NCI-H1092 (cell line): ENCODE results near the gene BANP.
"Not testable (repeated sequence)": the region's sequence is repeated elsewhere in the genome, so short reads cannot be mapped to it uniquely, and the experiment has no call there.

Experiments used
- DNase-seq: peaks from one replicate; lab custom pipeline; 2025; lab: John Stamatoyannopoulos, UW

Gene BANP

DNA sequence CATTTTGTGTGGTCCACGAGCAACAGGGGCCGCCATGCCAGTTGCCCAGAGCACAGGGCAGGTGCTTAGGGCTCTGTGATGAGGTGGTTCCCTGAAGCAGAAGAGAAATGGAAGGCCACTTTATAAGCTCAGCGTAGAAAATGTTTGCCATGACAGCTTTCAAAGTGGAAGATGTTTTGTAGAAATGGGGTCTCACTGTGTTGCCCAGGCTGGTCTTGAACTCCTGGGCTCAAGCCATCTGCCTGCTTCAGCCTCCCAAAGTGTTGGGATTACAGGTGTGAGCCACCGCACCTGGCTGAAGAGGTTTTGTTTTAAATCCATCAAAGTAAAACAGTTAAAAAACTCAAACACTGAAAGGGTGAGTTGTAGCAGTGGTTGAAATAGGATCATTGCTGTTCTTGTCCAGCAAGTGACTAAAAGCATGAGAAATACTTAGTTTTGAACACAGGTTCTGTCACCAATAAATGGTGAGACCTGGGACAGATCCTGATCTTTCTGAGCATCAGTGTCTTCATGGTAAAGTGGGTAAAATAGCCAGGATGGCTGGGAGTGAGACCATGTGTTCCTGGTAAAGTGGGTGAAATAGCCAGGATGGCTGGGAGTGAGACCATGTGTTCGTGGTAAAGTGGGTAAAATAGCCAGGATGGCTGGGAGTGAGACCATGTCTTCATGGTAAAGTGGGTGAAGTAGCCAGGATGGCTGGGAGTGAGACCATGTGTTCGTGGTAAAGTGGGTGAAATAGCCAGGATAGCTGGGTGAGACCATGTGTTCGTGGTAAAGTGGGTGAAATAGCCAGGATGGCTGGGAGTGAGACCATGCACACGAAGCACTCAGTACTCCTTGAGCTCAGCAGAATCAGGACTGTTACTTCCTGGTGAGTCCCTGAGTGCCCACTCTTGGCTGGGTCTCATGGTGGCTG, 46.0 kb downstream of the BANP start:
- no peak for DNase-seq

- DNase-seq = not testable (repeated sequence)
Observed at GRCh38 chr16:87998184-87998793, 47.1 kb downstream of the BANP start.

- DNase-seq = not testable (repeated sequence)
Observed at GRCh38 chr16:87998992-87999391, 47.8 kb downstream of the BANP start.

DNA sequence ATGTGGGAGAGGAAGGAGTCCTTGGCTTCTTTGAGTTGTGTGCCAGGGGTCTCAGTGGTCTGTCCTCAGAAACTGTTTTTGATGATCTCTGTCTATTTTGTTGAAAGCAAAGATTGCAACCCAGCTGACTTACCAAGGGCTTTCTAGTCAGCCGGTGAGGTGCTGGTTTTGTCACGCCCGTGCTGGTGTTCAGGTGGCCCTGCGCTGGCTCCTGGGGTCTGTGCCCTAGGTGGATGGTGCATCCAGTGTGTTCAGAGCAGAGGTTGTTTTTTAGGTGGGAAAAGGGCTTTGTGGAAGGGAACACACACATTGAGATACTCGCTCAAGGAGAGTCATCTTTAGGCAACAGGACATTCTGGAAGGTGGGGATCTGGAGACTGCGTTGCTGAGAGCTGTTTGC, 51.0 kb downstream of the BANP start:
- DNase-seq = no peak

- DNase-seq = no peak
Observed at GRCh38 chr16:88002749-88003148, 51.5 kb downstream of the BANP start.

GRCh38 chr16:88003316-88003715, 52.1 kb downstream of the BANP start:
- DNase-seq = no peak

- no peak for DNase-seq
Observed at GRCh38 chr16:88003736-88004135, 52.5 kb downstream of the BANP start.

DNA sequence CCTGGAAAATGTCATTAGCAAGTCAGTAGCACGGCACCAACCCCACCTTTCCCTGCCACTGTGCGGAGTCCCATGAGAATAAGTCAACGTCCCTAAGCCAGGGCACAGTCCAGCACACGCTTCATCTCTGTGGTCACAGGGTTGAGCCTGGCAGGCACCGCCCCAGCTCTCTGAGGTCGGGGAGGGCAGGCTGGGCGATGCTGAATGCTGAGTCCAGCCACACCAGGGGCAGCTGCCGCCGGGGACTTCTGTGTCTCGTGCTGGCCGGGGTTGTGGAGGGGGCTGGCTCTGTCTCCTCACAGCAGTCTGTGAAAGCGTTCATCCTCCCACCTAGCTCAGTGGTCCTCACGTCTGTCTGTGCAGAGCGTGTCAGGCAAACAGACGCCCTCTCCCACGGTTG, 53.2 kb downstream of the BANP start:
- DNase-seq = no peak

- no peak for DNase-seq
Observed at GRCh38 chr16:88005181-88005581, 53.9 kb downstream of the BANP start.

GRCh38 chr16:88005968-88006367, 54.7 kb downstream of the BANP start:
- DNase-seq = no peak

DNA sequence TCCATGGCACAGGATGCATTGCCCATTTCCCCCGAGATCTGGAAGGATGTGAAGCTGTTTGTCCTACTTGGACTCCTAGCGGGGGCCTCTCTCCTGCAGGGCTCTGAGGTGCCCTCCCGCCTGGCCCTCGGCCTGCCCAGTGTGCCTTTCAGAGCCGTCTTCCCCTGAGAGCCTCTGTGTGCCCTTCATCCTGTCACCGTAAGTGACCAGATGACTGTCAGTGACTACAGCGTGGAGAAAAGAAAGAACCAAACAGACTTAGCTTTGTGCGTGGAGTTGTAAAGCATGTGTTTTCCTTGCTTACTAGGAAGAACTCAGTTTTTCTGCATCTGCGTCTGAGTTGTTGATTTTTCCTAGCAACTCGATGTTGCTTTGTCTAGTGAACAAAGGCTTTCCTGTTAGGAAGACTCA, 56.1 kb downstream of the BANP start:
- DNase-seq = no peak

DNA sequence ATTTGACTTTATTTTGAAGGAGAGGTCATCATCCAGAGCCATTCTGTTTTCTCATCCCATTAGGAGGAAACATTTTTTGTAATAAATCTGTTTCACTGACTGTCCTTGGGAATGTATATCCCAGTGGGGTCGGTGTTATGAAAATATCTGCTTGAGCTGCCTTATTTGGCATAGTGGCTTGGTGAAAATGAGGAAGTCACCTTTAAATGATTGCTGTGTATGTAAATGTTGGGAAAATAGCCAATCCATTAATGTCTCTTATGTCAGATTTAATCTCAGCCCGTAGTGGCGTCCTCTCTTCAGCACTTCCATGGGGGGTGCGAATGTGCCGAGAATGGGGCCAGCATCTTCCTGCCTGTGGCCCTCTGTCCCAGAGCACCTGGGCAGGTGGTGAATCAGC, 57.6 kb downstream of the BANP start:
- DNase-seq = no peak

DNA sequence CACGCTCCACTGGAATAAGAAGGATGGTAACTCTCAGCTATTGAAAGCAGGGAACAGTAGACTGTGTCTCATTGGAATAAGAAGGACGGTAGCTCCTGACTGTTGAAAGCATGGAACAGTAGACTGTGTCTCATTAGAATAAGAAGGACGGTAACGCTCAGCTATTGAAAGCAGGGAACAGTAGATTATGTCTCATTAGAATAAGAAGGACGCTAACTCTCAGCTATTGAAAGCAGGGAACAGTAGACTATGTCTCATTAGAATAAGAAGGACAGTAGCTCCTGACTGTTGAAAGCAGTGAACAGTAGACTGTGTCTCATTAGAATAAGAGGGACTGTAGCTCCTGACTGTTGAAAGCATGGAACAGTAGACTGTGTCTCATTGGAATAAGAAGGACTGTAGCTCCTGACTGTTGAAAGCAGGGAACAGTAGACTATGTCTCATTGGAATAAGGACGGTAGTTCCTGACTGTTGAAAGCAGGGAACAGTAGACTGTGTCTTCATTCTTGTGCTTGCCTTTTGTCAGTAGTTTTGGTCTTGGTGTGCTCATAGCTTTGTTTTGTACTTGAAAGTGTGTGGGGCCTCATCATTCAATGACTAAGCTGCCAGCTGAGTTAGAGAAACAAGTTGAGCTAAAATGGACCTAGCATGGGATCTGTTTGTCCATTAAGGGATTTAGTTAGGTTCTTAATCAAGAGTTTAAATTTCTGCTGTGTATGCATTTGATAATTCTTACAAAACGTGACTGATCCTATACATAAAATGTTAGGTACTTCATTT, 58.5 kb downstream of the BANP start:
- no peak for DNase-seq

DNA sequence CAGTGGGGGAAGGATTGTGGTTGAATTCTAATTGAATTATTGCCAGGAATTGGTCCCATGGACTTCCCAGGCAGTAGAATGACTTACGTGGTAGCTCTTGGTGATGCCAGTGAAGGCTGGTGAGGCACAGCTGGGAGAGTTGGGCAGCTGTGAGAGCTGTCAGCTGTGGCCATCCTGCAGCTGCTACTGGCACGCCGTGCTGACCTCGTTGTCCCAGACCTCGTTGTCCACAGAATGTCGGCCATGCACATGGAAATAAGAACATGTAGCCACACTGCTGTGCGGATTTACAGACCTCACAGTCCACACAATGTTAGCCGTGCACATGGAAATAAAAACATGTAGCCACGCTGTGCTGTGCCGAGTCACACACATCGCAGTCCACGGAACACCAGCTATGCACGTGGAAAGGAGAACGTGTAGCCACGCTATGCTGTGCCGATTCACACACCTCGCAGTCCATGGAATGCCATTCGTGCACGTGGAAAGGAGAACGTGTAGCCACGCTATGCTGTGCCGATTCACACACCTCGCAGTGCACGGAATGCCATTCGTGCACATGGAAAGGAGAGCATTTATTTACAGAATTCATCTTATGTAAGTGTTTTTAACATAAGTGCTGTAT, 59.2 kb downstream of the BANP start:
- no peak for DNase-seq

- DNase-seq = no peak
Observed at GRCh38 chr16:88010968-88011483, 59.8 kb downstream of the BANP start.

- no peak for DNase-seq
Observed at GRCh38 chr16:88012360-88012759, 61.1 kb downstream of the BANP start.

GRCh38 chr16:88013091-88013609, 61.9 kb downstream of the BANP start:
- DNase-seq = no peak

DNA sequence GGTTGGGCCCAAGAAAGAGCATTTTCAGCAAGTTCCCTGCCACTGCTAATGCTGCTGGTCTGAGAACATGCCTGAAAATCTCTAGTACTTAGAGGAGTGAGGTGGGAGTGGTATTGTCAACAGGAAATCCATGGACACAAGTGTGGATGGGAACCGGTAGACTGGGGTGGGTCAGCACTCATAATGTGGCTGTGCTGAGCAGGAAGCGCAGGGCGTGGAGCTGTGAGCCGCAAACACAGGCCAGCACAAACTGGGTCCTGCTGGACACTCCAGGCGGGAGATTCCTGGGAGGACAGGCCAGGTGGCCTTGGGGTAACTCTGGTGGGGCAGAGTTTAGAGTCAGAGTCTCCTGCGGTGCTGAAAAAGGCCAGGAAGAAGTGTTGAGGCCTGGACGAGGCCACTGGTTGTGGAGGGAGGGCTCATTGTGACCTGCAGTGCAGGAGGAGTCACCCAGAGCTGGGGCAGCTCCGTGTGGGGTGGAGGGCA, 62.6 kb downstream of the BANP start:
- no peak for DNase-seq

- no peak for DNase-seq
Observed at GRCh38 chr16:88014252-88014781, 63.1 kb downstream of the BANP start.

- no peak for DNase-seq
Observed at GRCh38 chr16:88014954-88015805, 63.9 kb downstream of the BANP start.

DNA sequence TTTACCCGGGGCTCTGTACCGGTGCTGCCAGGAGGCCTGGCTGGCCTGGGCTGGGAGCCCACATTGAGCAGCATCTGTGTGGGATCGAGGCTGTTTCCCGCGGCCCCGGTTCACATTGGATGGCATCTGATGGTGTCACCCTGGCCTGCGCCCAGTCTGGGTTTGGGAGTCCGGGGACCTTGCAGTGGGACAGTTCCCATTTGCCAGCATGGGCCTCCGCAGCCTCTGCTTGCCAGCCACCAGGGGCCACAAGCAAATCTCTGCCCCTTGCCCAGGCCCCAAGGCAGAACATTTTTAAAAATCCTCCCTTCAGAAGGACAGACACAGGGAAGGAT, 64.5 kb downstream of the BANP start:
- no peak for DNase-seq
